Progenitor cell of endocrine pancreas (in vitro differentiated cells): Measurements from ENCODE around the gene PSTK. TPM values are rescaled to one million over a fixed set of nuclear protein-coding genes. Genes with fewer than 3 reads are reported as not detected.

Experiments
- DNase-seq: peaks from one replicate; pipeline ENCODE4 v3.0.0; 2021; ENCODE audit warnings: low spot score; ENCODE audit not compliant: unreplicated experiment
- H3K27ac Mint-ChIP-seq: 2 replicates; pipeline ENCODE4 v1.8.0; 2021; ENCODE audit warnings: mild to moderate bottlenecking, moderate library complexity, mixed read lengths
- H3K27me3 Mint-ChIP-seq: 2 replicates; pipeline ENCODE4 v1.8.0; 2021; ENCODE audit warnings: mixed read lengths
- H3K36me3 Mint-ChIP-seq: 2 replicates; pipeline ENCODE4 v1.8.0; 2022; ENCODE audit warnings: mixed read lengths; ENCODE audit not compliant: insufficient read depth
- H3K4me1 Mint-ChIP-seq: 2 replicates; pipeline ENCODE4 v1.8.0; 2021; ENCODE audit warnings: low read depth, mixed read lengths
- H3K4me3 Mint-ChIP-seq: 2 replicates; pipeline ENCODE4 v1.8.0; 2021; ENCODE audit warnings: low read depth, mild to moderate bottlenecking, moderate library complexity, mixed read lengths
- H3K9me3 Mint-ChIP-seq: 2 replicates; pipeline ENCODE4 v1.8.0; 2021; ENCODE audit warnings: low read depth, mixed read lengths
- CTCF ChIP-seq: fragments of 200-600 bp; sonication (generic); IDR thresholded peaks from one replicate; pipeline ENCODE4 v1.5.0; 2021; ENCODE audit warnings: antibody characterized with exemption, mild to moderate bottlenecking; ENCODE audit not compliant: unreplicated experiment
- total RNA-seq: library from RNA; stranded (reverse); gene quantifications from 2 replicates; pipeline ENCODE4 v1.2.1, GENCODE V29; 2021

The PSTK gene
- total RNA-seq, 1 donor from 2014 or later: 6.3 TPM

- Mint-ChIP-seq H3K36me3 (peaks cover 5% of the 10 kb centered on the region), H3K27me3 (no peaks in the 10 kb centered on the region), H3K4me3 (no peak overlapping the region), H3K9me3 (no peaks in the 10 kb centered on the region), H3K4me1 (peaks cover 8% of the 10 kb centered on the region), H3K27ac (no peak overlapping the region)
- no peak for TF ChIP-seq CTCF
- no peak for DNase-seq
Observed at GRCh38 chr10:122998934-122999333, 18.7 kb downstream of the PSTK start.

GRCh38 chr10:122999347-122999746 is 19.1 kb downstream of the PSTK start:
- no peak for TF ChIP-seq CTCF
- Mint-ChIP-seq H3K4me3 (no peak overlapping the region), H3K36me3 (peaks cover 2% of the 10 kb centered on the region), H3K27me3 (no peaks in the 10 kb centered on the region), H3K4me1 (peaks cover 11% of the 10 kb centered on the region), H3K27ac (no peak overlapping the region), H3K9me3 (no peaks in the 10 kb centered on the region)
- DNase-seq: no peak

GRCh38 chr10:123000155-123000554 is 20.0 kb downstream of the PSTK start:
- Mint-ChIP-seq H3K4me3 (no peak overlapping the region), H3K4me1 (peaks cover 11% of the 10 kb centered on the region), H3K36me3 (peaks cover 2% of the 10 kb centered on the region), H3K27ac (no peak overlapping the region), H3K9me3 (no peaks in the 10 kb centered on the region), H3K27me3 (no peaks in the 10 kb centered on the region)
- no peak for DNase-seq
- no peak for TF ChIP-seq CTCF

- no peak for TF ChIP-seq CTCF
- peaks cover 11% of the 10 kb centered on the region for H3K4me1 Mint-ChIP-seq
- no peak overlapping the region for H3K4me3 Mint-ChIP-seq
- no peaks in the 10 kb centered on the region for H3K36me3 Mint-ChIP-seq
- H3K27me3 Mint-ChIP-seq: no peaks in the 10 kb centered on the region
- DNase-seq: no peak
- peak overlapping the region; percentile 15 for H3K27ac Mint-ChIP-seq
- no peaks in the 10 kb centered on the region for H3K9me3 Mint-ChIP-seq
Observed at GRCh38 chr10:123001370-123001769, 21.2 kb downstream of the PSTK start.

GRCh38 chr10:123004298-123004697 is 24.1 kb downstream of the PSTK start:
- Mint-ChIP-seq H3K27me3 (no peaks in the 10 kb centered on the region), H3K36me3 (no peaks in the 10 kb centered on the region), H3K9me3 (no peaks in the 10 kb centered on the region), H3K4me1 (peaks cover 28% of the 10 kb centered on the region), H3K4me3 (no peak overlapping the region), H3K27ac (no peak overlapping the region)
- DNase-seq: no peak
- TF ChIP-seq CTCF: no peak
